Measurements from ENCODE around the gene CDK2AP2. TPM values are rescaled to one million over a fixed set of nuclear protein-coding genes. Genes with fewer than 3 reads are reported as not detected.

CDK2AP2 gene
- total and polyA plus RNA-seq, 9 of the 15 experiments (the other 6 are each of a cell fraction or from before 2014, with no cell fraction given) = 4.4 to 47.4 (median 21.7) TPM

DNA sequence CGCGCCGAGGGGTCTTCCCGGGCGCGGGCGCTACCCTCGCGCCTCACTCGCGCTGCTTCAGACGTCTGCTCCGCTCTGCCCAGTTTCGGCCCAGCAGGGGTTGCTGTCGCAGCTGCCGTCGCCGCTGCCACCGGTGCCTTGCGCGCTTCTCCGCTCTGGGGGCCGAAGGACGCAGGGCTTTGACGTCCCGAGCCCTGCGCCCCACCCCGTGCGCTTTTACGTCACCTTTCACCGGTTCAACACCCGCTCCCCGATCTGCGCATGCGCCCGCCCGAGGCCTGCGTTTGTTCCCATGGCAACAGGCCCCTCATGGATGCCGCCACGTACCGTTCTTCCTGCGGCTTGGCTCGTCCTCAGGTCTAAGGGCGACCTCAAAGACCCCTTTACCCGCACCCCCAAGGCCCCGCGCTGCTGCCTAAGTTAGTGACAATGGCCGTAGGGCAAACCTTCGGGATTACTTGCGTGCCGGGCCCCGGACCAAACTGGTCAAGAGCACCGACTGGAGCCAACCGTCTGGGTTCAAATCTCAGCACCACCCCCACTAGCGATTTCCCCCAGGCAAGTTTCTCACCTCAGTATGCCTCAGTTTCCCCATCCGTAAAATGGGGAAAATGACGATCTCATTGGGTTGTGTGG lies 642 bp upstream of the CDK2AP2 start (continued):
- TF ChIP-seq MYC (IDR thresholded peaks at IDR 0.05; ENCODE audit: low read depth, low read length) (peak; percentile 68), MYC (CRISPR knock-in tag; IDR thresholded peaks at IDR 0.05; ENCODE audit: borderline replicate concordance, low read depth) (no peak), NFE2 (IDR thresholded peaks at IDR 0.05; ENCODE audit: low read depth) (no peak), DPF2 (IDR thresholded peaks at IDR 0.05) (0 out of 2 replicates have a peak, but pooled peaks have one; percentile 9), RBM22 (IDR thresholded peaks at IDR 0.05; ENCODE audit: low read depth, low read length, poor library complexity, severe bottlenecking) (peak; percentile 96), ZNF143 (CRISPR knock-in tag; IDR thresholded peaks at IDR 0.05) (0 out of 2 replicates have a peak, but pooled peaks have one; percentile 42), NR3C1 (CRISPR knock-in tag; IDR thresholded peaks at IDR 0.05) (no peak), ARHGAP35 (IDR thresholded peaks at IDR 0.05; ENCODE audit: partially characterized antibody) (no peak), CGGBP1 (CRISPR knock-in tag; IDR thresholded peaks at IDR 0.05) (no peak), ZNF449 (CRISPR knock-in tag; IDR thresholded peaks at IDR 0.05) (no peak), MAFG (tag; conservative IDR thresholded peaks at IDR 0.05) (no peak), TCF7 (IDR thresholded peaks at IDR 0.05; ENCODE audit: borderline replicate concordance) (no peak), MLX (CRISPR knock-in tag; conservative IDR thresholded peaks at IDR 0.05) (0 out of 4 replicates have a peak, but pooled peaks of 1 of the 2 experiments have one; percentile 12), CTCFL (IDR thresholded peaks at IDR 0.05; ENCODE audit: borderline replicate concordance, insufficient read depth, low read depth, low read length, poor library complexity, severe bottlenecking) (peak; percentile 3), FOXK1 (CRISPR knock-in tag; IDR thresholded peaks at IDR 0.05; ENCODE audit: borderline replicate concordance) (no peak)
- TF ChIP-seq, protein P1, sequence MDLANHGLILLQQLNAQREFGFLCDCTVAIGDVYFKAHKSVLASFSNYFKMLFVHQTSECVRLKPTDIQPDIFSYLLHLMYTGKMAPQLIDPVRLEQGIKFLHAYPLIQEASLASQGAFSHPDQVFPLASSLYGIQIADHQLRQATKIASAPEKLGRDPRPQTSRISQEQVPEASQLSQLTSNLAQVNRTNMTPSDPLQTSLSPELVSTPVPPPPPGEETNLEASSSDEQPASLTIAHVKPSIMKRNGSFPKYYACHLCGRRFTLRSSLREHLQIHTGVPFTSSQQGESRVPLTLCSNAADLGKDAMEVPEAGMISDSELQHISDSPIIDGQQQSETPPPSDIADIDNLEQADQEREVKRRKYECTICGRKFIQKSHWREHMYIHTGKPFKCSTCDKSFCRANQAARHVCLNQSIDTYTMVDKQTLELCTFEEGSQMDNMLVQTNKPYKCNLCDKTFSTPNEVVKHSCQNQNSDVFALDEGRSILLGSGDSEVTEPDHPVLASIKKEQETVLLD (IDR thresholded peaks at IDR 0.05) = peak; percentile 98
- TF ChIP-seq, protein P2, sequence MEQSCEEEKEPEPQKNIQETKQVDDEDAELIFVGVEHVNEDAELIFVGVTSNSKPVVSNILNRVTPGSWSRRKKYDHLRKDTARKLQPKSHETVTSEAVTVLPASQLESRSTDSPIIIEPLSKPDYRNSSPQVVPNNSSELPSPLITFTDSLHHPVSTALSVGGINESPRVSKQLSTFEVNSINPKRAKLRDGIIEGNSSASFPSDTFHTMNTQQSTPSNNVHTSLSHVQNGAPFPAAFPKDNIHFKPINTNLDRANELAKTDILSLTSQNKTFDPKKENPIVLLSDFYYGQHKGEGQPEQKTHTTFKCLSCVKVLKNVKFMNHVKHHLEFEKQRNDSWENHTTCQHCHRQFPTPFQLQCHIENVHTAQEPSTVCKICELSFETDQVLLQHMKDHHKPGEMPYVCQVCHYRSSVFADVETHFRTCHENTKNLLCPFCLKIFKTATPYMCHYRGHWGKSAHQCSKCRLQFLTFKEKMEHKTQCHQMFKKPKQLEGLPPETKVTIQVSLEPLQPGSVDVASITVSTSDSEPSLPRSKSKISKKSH (CRISPR knock-in tag; IDR thresholded peaks at IDR 0.05) = no peak
